Body of pancreas (tissue), 4 donors: ENCODE data around the gene CHRNA5.

Source experiments
- POLR2A ChIP-seq, 3 donors: fragments of 450-650 bp; IDR thresholded peaks; one replicate each; pipeline ENCODE4 v1.6.1; 2016; ENCODE audit warnings: antibody characterized with exemption in 3 of 3, mild to moderate bottlenecking in 2 of 3
- TF ChIP-seq, protein P1 (sequence below), 7 experiments: fragments of 450-650 bp in 4 of 7; fragments of 200-600 bp in 3 of 7; sonication (generic) in 3 of 7; IDR thresholded peaks; one replicate each; pipeline ENCODE4 v1.5.1; 2016 to 2019; ENCODE audit warnings: antibody characterized with exemption in 7 of 7

DNA sequence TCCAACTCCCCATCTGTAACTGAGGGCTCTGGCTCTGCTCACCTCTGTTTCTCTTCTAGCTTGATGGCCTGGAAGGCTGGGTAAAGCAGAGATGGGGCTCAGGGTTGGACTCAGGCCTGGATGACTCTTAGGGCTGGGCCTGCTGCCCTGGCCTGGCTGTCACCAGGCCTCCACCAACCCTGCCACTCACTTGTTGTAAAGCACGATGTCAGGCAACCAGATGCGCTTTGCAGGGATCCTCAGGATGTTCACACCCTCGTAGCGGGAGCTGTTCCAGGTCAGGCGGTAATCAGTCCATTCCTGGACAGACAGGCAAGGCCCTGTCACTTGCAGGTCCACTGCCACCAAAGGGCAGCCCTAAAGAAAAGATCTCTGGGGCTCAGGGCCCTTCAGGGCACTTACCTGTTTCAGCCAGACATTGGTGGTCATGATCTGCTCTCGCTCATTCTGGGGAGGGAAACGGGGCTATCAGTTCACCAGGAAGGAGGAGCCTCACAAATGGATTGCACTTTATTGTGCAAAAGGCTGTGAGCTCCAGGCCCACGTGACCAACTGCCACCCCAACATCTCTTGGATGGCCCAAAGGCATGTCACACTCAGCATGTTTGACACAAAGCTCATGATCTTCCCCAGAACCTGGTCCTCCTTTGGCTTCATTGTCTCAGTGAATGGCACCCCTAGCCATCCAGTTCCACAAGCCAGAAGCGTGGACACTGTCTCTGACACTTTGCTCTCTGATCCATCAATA is 65.7 kb downstream of the CHRNA5 start:
- no peak for TF ChIP-seq POLR2A (IDR thresholded peaks at IDR 0.05)
- TF ChIP-seq, protein P1, sequence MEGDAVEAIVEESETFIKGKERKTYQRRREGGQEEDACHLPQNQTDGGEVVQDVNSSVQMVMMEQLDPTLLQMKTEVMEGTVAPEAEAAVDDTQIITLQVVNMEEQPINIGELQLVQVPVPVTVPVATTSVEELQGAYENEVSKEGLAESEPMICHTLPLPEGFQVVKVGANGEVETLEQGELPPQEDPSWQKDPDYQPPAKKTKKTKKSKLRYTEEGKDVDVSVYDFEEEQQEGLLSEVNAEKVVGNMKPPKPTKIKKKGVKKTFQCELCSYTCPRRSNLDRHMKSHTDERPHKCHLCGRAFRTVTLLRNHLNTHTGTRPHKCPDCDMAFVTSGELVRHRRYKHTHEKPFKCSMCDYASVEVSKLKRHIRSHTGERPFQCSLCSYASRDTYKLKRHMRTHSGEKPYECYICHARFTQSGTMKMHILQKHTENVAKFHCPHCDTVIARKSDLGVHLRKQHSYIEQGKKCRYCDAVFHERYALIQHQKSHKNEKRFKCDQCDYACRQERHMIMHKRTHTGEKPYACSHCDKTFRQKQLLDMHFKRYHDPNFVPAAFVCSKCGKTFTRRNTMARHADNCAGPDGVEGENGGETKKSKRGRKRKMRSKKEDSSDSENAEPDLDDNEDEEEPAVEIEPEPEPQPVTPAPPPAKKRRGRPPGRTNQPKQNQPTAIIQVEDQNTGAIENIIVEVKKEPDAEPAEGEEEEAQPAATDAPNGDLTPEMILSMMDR (IDR thresholded peaks at IDR 0.05) = no peak
